H9 (cell line): Measurements from ENCODE around the gene CD81. TPM values are rescaled to one million over a fixed set of nuclear protein-coding genes. Genes with fewer than 3 reads are reported as not detected.

Experiments
- DNase-seq: peaks from one replicate; pipeline ENCODE4 v3.0.0-alpha.2; 2017
- H2AFZ ChIP-seq: one replicate; pipeline ENCODE4 v1.6.1; 2013; ENCODE audit warnings: mild to moderate bottlenecking, low read length, control low read depth, moderate library complexity
- H2AK5ac ChIP-seq: 2 replicates; pipeline ENCODE4 v1.6.1; 2013; ENCODE audit warnings: low read length, control low read depth, mixed read lengths; ENCODE audit not compliant: insufficient read length
- H2BK120ac ChIP-seq: one replicate; pipeline ENCODE4 v1.6.1; 2013; ENCODE audit warnings: low read depth, mild to moderate bottlenecking, low read length, control low read depth, inconsistent platforms; ENCODE audit not compliant: poor library complexity, severe bottlenecking
- H2BK12ac ChIP-seq: 2 replicates; pipeline ENCODE4 v1.6.1; 2013; ENCODE audit warnings: low read length, control low read depth, mixed read lengths, low read depth; ENCODE audit not compliant: insufficient read length
- H2BK15ac ChIP-seq: 2 replicates; pipeline ENCODE4 v1.6.1; 2013; ENCODE audit warnings: low read depth, low read length, control low read depth
- H2BK20ac ChIP-seq: one replicate; pipeline ENCODE4 v1.6.1; 2013; ENCODE audit warnings: low read depth, mild to moderate bottlenecking, low read length, control low read depth, inconsistent platforms; ENCODE audit not compliant: poor library complexity, severe bottlenecking
- H2BK5ac ChIP-seq: 2 replicates; pipeline ENCODE4 v1.6.1; 2013; ENCODE audit warnings: low read length, control low read depth, mixed read lengths; ENCODE audit not compliant: insufficient read length
- H3K14ac ChIP-seq: 2 replicates; pipeline ENCODE4 v1.6.1; 2013; ENCODE audit warnings: low read length, control low read depth; ENCODE audit not compliant: insufficient read depth
- H3K18ac ChIP-seq: 2 replicates; pipeline ENCODE4 v1.6.1; 2013; ENCODE audit warnings: low read depth, mild to moderate bottlenecking, mixed read lengths, low read length, control low read depth; ENCODE audit not compliant: insufficient read length
- H3K23ac ChIP-seq: 2 replicates; pipeline ENCODE4 v1.6.1; 2013; ENCODE audit warnings: low read length, control low read depth, mixed read lengths, low read depth; ENCODE audit not compliant: insufficient read length
- H3K23me2 ChIP-seq: 2 replicates; pipeline ENCODE4 v1.6.1; 2013; ENCODE audit warnings: low read depth, mild to moderate bottlenecking, mixed read lengths, low read length, control low read depth; ENCODE audit not compliant: insufficient read length, poor library complexity, severe bottlenecking
- H3K27ac ChIP-seq: 2 replicates; pipeline ENCODE4 v1.5.1; 2013; ENCODE audit warnings: low read length, control low read depth, mixed read lengths, low read depth; ENCODE audit not compliant: insufficient read length
- H3K27me3 ChIP-seq: 2 replicates; pipeline ENCODE4 v1.6.1; 2013; ENCODE audit warnings: low read length, control low read depth, inconsistent platforms; ENCODE audit not compliant: insufficient read depth
- H3K4ac ChIP-seq: 2 replicates; pipeline ENCODE4 v1.6.1; 2013; ENCODE audit warnings: low read depth, mild to moderate bottlenecking, control low read depth, inconsistent platforms, low read length, moderate library complexity
- H3K4me1 ChIP-seq: 2 replicates; pipeline ENCODE4 v1.6.1; 2013; ENCODE audit warnings: low read length, control low read depth, inconsistent platforms; ENCODE audit not compliant: insufficient read depth
- H3K4me2 ChIP-seq: 2 replicates; pipeline ENCODE4 v1.6.1; 2013; ENCODE audit warnings: low read length, control low read depth, mixed read lengths; ENCODE audit not compliant: insufficient read length, insufficient read depth
- H3K56ac ChIP-seq: 2 replicates; pipeline ENCODE4 v1.6.1; 2013; ENCODE audit warnings: low read depth, mild to moderate bottlenecking, mixed read lengths, low read length, control low read depth; ENCODE audit not compliant: insufficient read length
- H3K79me1 ChIP-seq: 2 replicates; pipeline ENCODE4 v1.6.1; 2013; ENCODE audit warnings: low read depth, mild to moderate bottlenecking, moderate library complexity, low read length, control low read depth, inconsistent platforms; ENCODE audit not compliant: insufficient read depth, poor library complexity, severe bottlenecking
- H3K79me2 ChIP-seq: 2 replicates; pipeline ENCODE4 v1.6.1; 2013; ENCODE audit warnings: low read length, control low read depth, inconsistent platforms; ENCODE audit not compliant: insufficient read depth
- H3K9ac ChIP-seq: 2 replicates; pipeline ENCODE4 v1.6.1; 2013; ENCODE audit warnings: low read length, control low read depth, mixed read lengths; ENCODE audit not compliant: insufficient read length; ENCODE audit errors: extremely low read depth
- H3K9me3 ChIP-seq: one replicate; pipeline ENCODE4 v1.6.1; 2013; ENCODE audit warnings: low read depth, low read length, inconsistent platforms; ENCODE audit not compliant: control insufficient read depth
- H3T11ph ChIP-seq: one replicate; pipeline ENCODE4 v1.6.1; 2013; ENCODE audit warnings: mild to moderate bottlenecking, low read length, control low read depth, inconsistent platforms
- H4K20me1 ChIP-seq: one replicate; pipeline ENCODE4 v1.6.1; 2013; ENCODE audit not compliant: control insufficient read depth, insufficient read length, insufficient read depth
- H4K5ac ChIP-seq: 2 replicates; pipeline ENCODE4 v1.6.1; 2013; ENCODE audit warnings: low read depth, mild to moderate bottlenecking, mixed read lengths, low read length, control low read depth; ENCODE audit not compliant: insufficient read length
- H4K8ac ChIP-seq: replicated peaks from 2 replicates; pipeline ENCODE4 v1.6.1; 2013; ENCODE audit warnings: low read length, control low read depth, mixed read lengths, low read depth; ENCODE audit not compliant: insufficient read length
- H4K91ac ChIP-seq: 2 replicates; pipeline ENCODE4 v1.6.1; 2013; ENCODE audit warnings: low read depth, mild to moderate bottlenecking, moderate library complexity, mixed read lengths, low read length, control low read depth; ENCODE audit not compliant: insufficient read length
- H3K27ac Mint-ChIP-seq, 3 experiments: 2 replicates in 2 of 3; 3 replicates in 1 of 3; pipeline ENCODE4 v1.8.0; 2020 to 2021; ENCODE audit warnings: mixed read lengths in 3 of 3, mild to moderate bottlenecking in 1 of 3, moderate library complexity in 1 of 3
- H3K27me3 Mint-ChIP-seq: 2 replicates; pipeline ENCODE4 v1.8.0; 2021; ENCODE audit warnings: low read depth, mild to moderate bottlenecking, moderate library complexity, mixed read lengths
- H3K36me3 Mint-ChIP-seq, 3 experiments: 2 replicates in 2 of 3; 3 replicates in 1 of 3; pipeline ENCODE4 v1.8.0; 2020 to 2021; ENCODE audit warnings: low read depth in 3 of 3, mixed read lengths in 3 of 3; ENCODE audit not compliant: insufficient read depth in 1 of 3
- H3K4me1 Mint-ChIP-seq, 2 experiments: 2 replicates each; pipeline ENCODE4 v1.8.0; 2020; ENCODE audit warnings: mixed read lengths in 2 of 2
- H3K4me3 Mint-ChIP-seq, 2 experiments: 2 replicates in 1 of 2; 3 replicates in 1 of 2; pipeline ENCODE4 v1.8.0; 2020 to 2021; ENCODE audit warnings: mild to moderate bottlenecking in 2 of 2, mixed read lengths in 2 of 2, moderate library complexity in 1 of 2
- H3K9me3 Mint-ChIP-seq, 2 experiments: 2 replicates in 1 of 2; 3 replicates in 1 of 2; pipeline ENCODE4 v1.8.0; 2020; ENCODE audit warnings: mild to moderate bottlenecking in 2 of 2, mixed read lengths in 2 of 2, moderate library complexity in 1 of 2
- CTCF ChIP-seq: fragments of 200-600 bp; sonication (generic); conservative IDR thresholded peaks from 3 replicates; pipeline ENCODE4 v1.8.0; 2021; ENCODE audit warnings: antibody characterized with exemption, mild to moderate bottlenecking
- WGBS: extraction: QIAGEN DNeasy Blood & Tissue Kit; methylation state at CpG from one replicate; pipeline ENCODE4 v1.1.7; 2013; ENCODE audit warnings: missing lambda C conversion rate, low lambda C conversion rate, mixed read lengths; ENCODE audit not compliant: insufficient read length; ENCODE audit errors: extremely low coverage; 5-methylcytosine and 5-hydroxymethylcytosine counted together
- total RNA-seq: library from RNA; stranded (reverse); gene quantifications from 2 replicates; pipeline ENCODE4 v1.2.1, GENCODE V29; 2021

Gene CD81
- total RNA-seq, 1 experiment from 2014 or later = 246 TPM

- H2BK5ac ChIP-seq = no peak overlapping the region
- H4K20me1 ChIP-seq = peaks cover 5% of the 10 kb centered on the region
- no peaks in the 10 kb centered on the region for H3K9me3 ChIP-seq
- H2BK20ac ChIP-seq = no peak overlapping the region
- H3K27ac ChIP-seq = no peak overlapping the region
- H3K27me3 ChIP-seq = no peaks in the 10 kb centered on the region
- H3K4me1 ChIP-seq = no peaks in the 10 kb centered on the region
- H4K8ac ChIP-seq = no peak overlapping the region
- no peak overlapping the region for H3K14ac ChIP-seq
- no peak overlapping the region for H3K23ac ChIP-seq
- no peak overlapping the region for H2BK12ac ChIP-seq
- H3K4me1 Mint-ChIP-seq = peaks cover 6 to 18% of the 10 kb centered on the region in 2 experiments
- no peaks in the 10 kb centered on the region for H3K79me1 ChIP-seq
- no peaks in the 10 kb centered on the region for H3K27me3 Mint-ChIP-seq
- no peak overlapping the region for H2AK5ac ChIP-seq
- TF ChIP-seq CTCF = no peak
- DNase-seq = peak; percentile 64
- peaks cover 51% of the 10 kb centered on the region; the same call in 1 of the 2 replicates for H3K79me2 ChIP-seq
- no peaks in the 10 kb centered on the region for H3K9me3 Mint-ChIP-seq
- H3K36me3 Mint-ChIP-seq = peaks cover 4 to 11% (median 8%) of the 10 kb centered on the region in 3 experiments
- no peak overlapping the region for H3T11ph ChIP-seq
- H3K23me2 ChIP-seq = peaks cover 5% of the 10 kb centered on the region
- no peak overlapping the region for H3K4ac ChIP-seq
- no peak overlapping the region for H3K56ac ChIP-seq
- no peak overlapping the region for H3K4me3 Mint-ChIP-seq
- no CpG with 5 or more reads among the region's 26 CpGs for WGBS
- H2BK120ac ChIP-seq = no peak overlapping the region
- H2AFZ ChIP-seq = no peak overlapping the region
- H3K4me2 ChIP-seq = no peak overlapping the region
- no peak overlapping the region for H4K5ac ChIP-seq
- no peak overlapping the region for H2BK15ac ChIP-seq
- peak overlapping the region in 1 of 3 experiments; percentile 53; a peak in 1 of 7 replicates for H3K27ac Mint-ChIP-seq
- H3K18ac ChIP-seq = no peak overlapping the region
- no peak overlapping the region for H4K91ac ChIP-seq
- H3K9ac ChIP-seq = no peak overlapping the region
Observed at GRCh38 chr11:2382936-2383851, 6.1 kb downstream of the CD81 start.
